Keratinocyte (primary cell): ENCODE data around the gene IPO11. TPM values are rescaled to one million over a fixed set of nuclear protein-coding genes. Genes with fewer than 3 reads are reported as not detected.

Source experiments
- DNase-seq: peaks from one replicate; pipeline ENCODE4 v3.0.0-alpha.2; 2011; ENCODE audit warnings: low read depth, missing footprints, low spot score
- FAIRE-seq: peaks from 2 replicates; lab custom pipeline; 2011; peaks lifted over from hg19 to GRCh38; lab: Jason Lieb, UNC
- H2AFZ ChIP-seq: 2 replicates; pipeline ENCODE4 v1.6.0; 2012; ENCODE audit warnings: low read length, control low read depth, inconsistent platforms; ENCODE audit not compliant: control insufficient read depth
- H3K27ac ChIP-seq: 2 replicates; pipeline ENCODE4 v1.5.1; 2011; ENCODE audit warnings: low read length; ENCODE audit not compliant: control insufficient read depth, insufficient read depth
- H3K27me3 ChIP-seq: 3 replicates; pipeline ENCODE4 v1.6.0; 2011; ENCODE audit warnings: low read length; ENCODE audit not compliant: control insufficient read depth, insufficient read depth; ENCODE audit errors: extremely low read depth
- H3K36me3 ChIP-seq, 2 experiments: 2 replicates in 1 of 2; 3 replicates in 1 of 2; pipeline ENCODE4 v1.5.1; 2011; ENCODE audit warnings: low read length in 2 of 2, mild to moderate bottlenecking in 1 of 2; ENCODE audit not compliant: control insufficient read depth in 2 of 2, insufficient read depth in 2 of 2; ENCODE audit errors: extremely low read depth in 1 of 2
- H3K4me1 ChIP-seq: 3 replicates; pipeline ENCODE4 v1.5.1; 2011; ENCODE audit warnings: low read length; ENCODE audit not compliant: control insufficient read depth, insufficient read depth; ENCODE audit errors: extremely low read depth
- H3K4me2 ChIP-seq: 3 replicates; pipeline ENCODE4 v1.6.0; 2011; ENCODE audit warnings: low read depth, low read length; ENCODE audit not compliant: control insufficient read depth, insufficient read depth; ENCODE audit errors: extremely low read depth
- H3K4me3 ChIP-seq, 3 experiments: fragments of 200-600 bp in 1 of 3; sonication (generic) in 1 of 3; 2 replicates in 2 of 3; 3 replicates in 1 of 3; pipeline ENCODE4 v1.5.1; 2011 to 2016; ENCODE audit warnings: low read length in 3 of 3, mild to moderate bottlenecking in 3 of 3, control low read depth in 2 of 3, inconsistent platforms in 1 of 3, low read depth in 1 of 3, mixed read lengths in 1 of 3, mixed run types in 1 of 3, moderate library complexity in 1 of 3; ENCODE audit not compliant: control insufficient read depth in 2 of 3, insufficient read depth in 2 of 3; ENCODE audit errors: extremely low read depth in 1 of 3
- H3K79me2 ChIP-seq: 2 replicates; pipeline ENCODE4 v1.6.0; 2012; ENCODE audit warnings: low read length; ENCODE audit not compliant: control insufficient read depth, insufficient read depth
- H3K9ac ChIP-seq: 3 replicates; pipeline ENCODE4 v1.6.0; 2011; ENCODE audit warnings: low read length; ENCODE audit not compliant: control insufficient read depth, insufficient read depth; ENCODE audit errors: extremely low read depth
- H3K9me1 ChIP-seq: 3 replicates; pipeline ENCODE4 v1.6.0; 2011; ENCODE audit warnings: low read length; ENCODE audit not compliant: control insufficient read depth, insufficient read depth; ENCODE audit errors: extremely low read depth
- H3K9me3 ChIP-seq: 2 replicates; pipeline ENCODE4 v1.5.1; 2012; ENCODE audit warnings: low read depth, low read length; ENCODE audit not compliant: control insufficient read depth
- H4K20me1 ChIP-seq: 3 replicates; pipeline ENCODE4 v1.6.0; 2011; ENCODE audit warnings: low read length; ENCODE audit not compliant: control insufficient read depth, insufficient read depth; ENCODE audit errors: extremely low read depth
- EZH2 ChIP-seq: IDR thresholded peaks from one replicate; pipeline ENCODE4 v1.6.1; 2012; ENCODE audit warnings: inconsistent platforms, mild to moderate bottlenecking, low read length, moderate library complexity
- dilution Hi-C: fragments of 300-500 bp; cut with MboI; formaldehyde crosslinking; loops from one replicate; pipeline ENCODE4 v1.7.0; 2020; ENCODE audit warnings: low sequenced_read_pairs; ENCODE audit not compliant: extremely low pct_ligation_motif_present
- polyA plus RNA-seq, 5 experiments: library from polyadenylated mRNA; depleted of rRNA in 3 of 5; stranded (reverse) in 3 of 5; stranded (forward) in 1 of 5; unstranded in 1 of 5; fragments of >200 nt; gene quantifications; 1 replicate in 1 of 5; 2 replicates in 3 of 5; 3 replicates in 1 of 5; pipeline versions ENCODE4 v1.2.1 to v1.2.3, GENCODE V29; 2011 to 2012; ENCODE audit warnings: missing spikeins in 2 of 5, low read depth in 1 of 5, low replicate concordance in 1 of 5
- TF ChIP-seq, protein P1 (sequence below), 3 experiments: IDR thresholded peaks in 1 of 3; conservative IDR thresholded peaks in 1 of 3; optimal IDR thresholded peaks in 1 of 3; 2 replicates in 2 of 3; 3 replicates in 1 of 3; pipeline versions ENCODE3 to v1.5.1; 2011; ENCODE audit warnings: low read length in 3 of 3, mild to moderate bottlenecking in 3 of 3, moderate library complexity in 2 of 3, control low read depth in 1 of 3, inconsistent platforms in 1 of 3; ENCODE audit not compliant: insufficient read depth in 2 of 3; ENCODE audit errors: extremely low read depth in 1 of 3

Gene IPO11
- polyA plus RNA-seq, 1 donor (not counting 4 experiments of a cell fraction or from before 2014, with no cell fraction given) = 34.7 TPM

DNA sequence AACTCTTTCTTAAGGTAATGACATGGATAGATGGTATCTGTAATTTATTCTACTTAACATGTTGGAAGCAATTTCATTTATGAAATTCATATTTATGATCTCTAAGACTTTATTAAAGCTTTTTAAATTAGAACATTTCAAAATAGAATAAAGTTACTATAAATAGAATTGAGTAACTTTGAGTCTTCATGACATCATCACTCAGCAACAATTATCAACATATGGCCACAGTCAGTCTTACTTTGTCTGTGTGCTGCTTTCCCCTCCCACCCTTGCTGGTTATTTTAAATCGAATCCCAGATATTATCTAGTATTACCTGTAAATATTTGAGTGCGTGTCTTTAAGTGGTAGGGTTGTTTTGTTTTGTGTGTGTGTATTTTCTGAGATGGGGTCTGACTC is 65.2 kb downstream of the IPO11 start:
- no peaks in the 10 kb centered on the region for H4K20me1 ChIP-seq

DNA sequence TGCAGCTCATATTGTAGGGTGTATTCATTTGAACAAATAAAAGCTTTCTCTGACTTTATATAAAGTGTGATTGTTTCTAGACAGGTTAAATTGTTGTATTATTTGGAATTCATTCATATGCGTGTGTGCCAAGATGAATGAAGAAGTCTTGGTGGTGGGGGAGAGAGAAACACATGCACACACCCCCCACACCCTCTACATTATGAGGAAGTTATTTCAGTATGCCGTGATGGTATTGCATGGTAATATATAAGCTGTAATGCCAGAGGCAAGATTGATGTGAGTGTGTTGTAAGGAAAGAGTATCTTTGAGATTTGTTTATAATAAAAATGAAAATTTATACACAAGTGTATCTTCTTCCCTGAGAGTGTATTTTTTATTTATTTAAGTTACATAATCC is 71.0 kb downstream of the IPO11 start:
- Histone ChIP-seq H3K4me1 (no peaks in the 10 kb centered on the region), H4K20me1 (no peaks in the 10 kb centered on the region), H3K9ac (no peak overlapping the region), H3K27me3 (no peaks in the 10 kb centered on the region), H3K79me2 (no peaks in the 10 kb centered on the region), H2AFZ (no peak overlapping the region), H3K9me3 (no peaks in the 10 kb centered on the region), H3K27ac (no peak overlapping the region), H3K36me3 (peaks cover 0 to 2% of the 10 kb centered on the region in 2 experiments), H3K4me2 (no peak overlapping the region), H3K4me3 (no peak overlapping the region), H3K9me1 (no peaks in the 10 kb centered on the region)
- DNase-seq = no peak
- TF ChIP-seq, protein P1, sequence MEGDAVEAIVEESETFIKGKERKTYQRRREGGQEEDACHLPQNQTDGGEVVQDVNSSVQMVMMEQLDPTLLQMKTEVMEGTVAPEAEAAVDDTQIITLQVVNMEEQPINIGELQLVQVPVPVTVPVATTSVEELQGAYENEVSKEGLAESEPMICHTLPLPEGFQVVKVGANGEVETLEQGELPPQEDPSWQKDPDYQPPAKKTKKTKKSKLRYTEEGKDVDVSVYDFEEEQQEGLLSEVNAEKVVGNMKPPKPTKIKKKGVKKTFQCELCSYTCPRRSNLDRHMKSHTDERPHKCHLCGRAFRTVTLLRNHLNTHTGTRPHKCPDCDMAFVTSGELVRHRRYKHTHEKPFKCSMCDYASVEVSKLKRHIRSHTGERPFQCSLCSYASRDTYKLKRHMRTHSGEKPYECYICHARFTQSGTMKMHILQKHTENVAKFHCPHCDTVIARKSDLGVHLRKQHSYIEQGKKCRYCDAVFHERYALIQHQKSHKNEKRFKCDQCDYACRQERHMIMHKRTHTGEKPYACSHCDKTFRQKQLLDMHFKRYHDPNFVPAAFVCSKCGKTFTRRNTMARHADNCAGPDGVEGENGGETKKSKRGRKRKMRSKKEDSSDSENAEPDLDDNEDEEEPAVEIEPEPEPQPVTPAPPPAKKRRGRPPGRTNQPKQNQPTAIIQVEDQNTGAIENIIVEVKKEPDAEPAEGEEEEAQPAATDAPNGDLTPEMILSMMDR (optimal IDR thresholded peaks at IDR 0.05 in 1 of 3, IDR thresholded peaks at IDR 0.05 in 1 of 3, conservative IDR thresholded peaks at IDR 0.05 in 1 of 3; ENCODE audit: extremely low read depth in 1 of 3, insufficient read depth in 2 of 3, low read length in 3 of 3) = no peak
- FAIRE-seq = no peak
- dilution Hi-C loops = no loop called here

More for the DNA sequence above, 65.2 kb downstream of the IPO11 start:
- dilution Hi-C loops = no loop called here
- TF ChIP-seq, protein P1 (optimal IDR thresholded peaks at IDR 0.05 in 1 of 3, IDR thresholded peaks at IDR 0.05 in 1 of 3, conservative IDR thresholded peaks at IDR 0.05 in 1 of 3; ENCODE audit: extremely low read depth in 1 of 3, insufficient read depth in 2 of 3, low read length in 3 of 3) = no peak
- no peak for TF ChIP-seq EZH2
- no peak overlapping the region for H3K27ac ChIP-seq
- H3K36me3 ChIP-seq = no peaks in the 10 kb centered on the region
- no peak overlapping the region for H2AFZ ChIP-seq
- no peak for DNase-seq
- H3K4me1 ChIP-seq = peaks cover 12% of the 10 kb centered on the region
- FAIRE-seq = no peak
- no peaks in the 10 kb centered on the region for H3K27me3 ChIP-seq
- H3K4me2 ChIP-seq = no peak overlapping the region
- H3K79me2 ChIP-seq = no peaks in the 10 kb centered on the region
- no peak overlapping the region for H3K4me3 ChIP-seq
- H3K9me1 ChIP-seq = no peaks in the 10 kb centered on the region
- H3K9ac ChIP-seq = no peak overlapping the region
- no peaks in the 10 kb centered on the region for H3K9me3 ChIP-seq
